ENCODE measurements around the gene KRTAP9-9. TPM values are rescaled to one million over a fixed set of nuclear protein-coding genes. Genes with fewer than 3 reads are reported as not detected.
"Not testable (repeated sequence)": the region's sequence is repeated elsewhere in the genome, so short reads cannot be mapped to it uniquely, and the experiment has no call there.

Gene KRTAP9-9
- total RNA-seq (not detected), polyA plus RNA-seq (not detected)
- long read RNA-seq, donor 1, result 0 reads
- long read RNA-seq, donor 2, result 0 reads
- long read RNA-seq, donor 3, result 0 reads
- long read RNA-seq, donor 4, result 0 reads
- long read RNA-seq, donor 5, result 0 reads
- long read RNA-seq, donor 6, result 0 reads
- long read RNA-seq, donor 7, result 0 reads
- long read RNA-seq, donor 8, result 0 reads
- long read RNA-seq, donor 9, result 0 reads
- long read RNA-seq, donor 10, result 0 reads

GRCh38 chr17:41255381-41256290 lies at the start of gene KRTAP9-9:
Gene KRTAP9-9 (plus strand): TSS chr17:41255384.
- intact Hi-C loops (cut with DNase I; ENCODE audit: low total_unique reads); H3K4me1 ChIP-seq; H3K9me3 ChIP-seq; H3K27ac ChIP-seq; H3K4me3 ChIP-seq; DNase-seq; H3K36me3 ChIP-seq: not testable (repeated sequence)
- H3K27me3 ChIP-seq, result peaks cover 0 to 21% (median 0%) of the 10 kb centered on the region in 3 donors
- 67 to 82% (median 78%) methylated on average over 2 to 5 of the region's 5 CpGs; no CpG with 5 or more reads in 1 of the 5 donors for WGBS, 5 donors

GRCh38 chr17:41211845-41212466 lies 43.2 kb upstream of the KRTAP9-9 start:
- DNase-seq, result peak in 1 of 2 donors; percentile 22
- intact Hi-C loops (cut with DNase I; ENCODE audit: low total_unique reads), result no loop called here
- TF ChIP-seq POLR2A (IDR thresholded peaks at IDR 0.05) (no peak), EP300 (IDR thresholded peaks at IDR 0.05) (no peak), POLR2AphosphoS5 (IDR thresholded peaks at IDR 0.05) (no peak), CTCF (IDR thresholded peaks at IDR 0.05) (no peak)
- no peaks in the 10 kb centered on the region for H3K9me3 ChIP-seq
- no peak overlapping the region for H3K4me3 ChIP-seq
- H3K4me1 ChIP-seq, result no peaks in the 10 kb centered on the region
- H3K27me3 ChIP-seq, result peaks cover 0 to 30% (median 11%) of the 10 kb centered on the region in 3 donors
- WGBS, 5 donors, result 18 to 44% (median 34%) methylated on average over 1 of the region's 1 CpG
- H3K27ac ChIP-seq, result no peak overlapping the region
- no peaks in the 10 kb centered on the region for H3K36me3 ChIP-seq

- DNase-seq, result peak in 1 of 2 donors; percentile 3
- intact Hi-C loops (cut with DNase I; ENCODE audit: low total_unique reads), result no loop called here
- Histone ChIP-seq H3K9me3 (no peaks in the 10 kb centered on the region), H3K27me3 (peaks cover 0 to 30% (median 11%) of the 10 kb centered on the region in 3 donors), H3K27ac (no peak overlapping the region), H3K4me1 (no peaks in the 10 kb centered on the region), H3K4me3 (no peak overlapping the region), H3K36me3 (no peaks in the 10 kb centered on the region)
- TF ChIP-seq EP300 (IDR thresholded peaks at IDR 0.05) (no peak), POLR2AphosphoS5 (IDR thresholded peaks at IDR 0.05) (no peak), CTCF (IDR thresholded peaks at IDR 0.05) (no peak), POLR2A (IDR thresholded peaks at IDR 0.05) (no peak)
- 61 to 72% (median 65%) methylated on average over 7 of the region's 7 CpGs for WGBS, 5 donors
Observed at GRCh38 chr17:41212524-41213169, 42.5 kb upstream of the KRTAP9-9 start.

- Histone ChIP-seq H3K4me3 (no peak overlapping the region), H3K9me3 (peaks cover 0 to 3% (median 0%) of the 10 kb centered on the region in 4 donors), H3K4me1 (no peaks in the 10 kb centered on the region), H3K36me3 (no peaks in the 10 kb centered on the region), H3K27ac (no peak overlapping the region), H3K27me3 (peaks cover 0 to 17% (median 11%) of the 10 kb centered on the region in 3 donors)
- intact Hi-C loops (cut with DNase I; ENCODE audit: low total_unique reads), result no loop called here
- WGBS, 5 donors, result 73 to 80% (median 76%) methylated on average over 1 of the region's 1 CpG
- DNase-seq, result no peak
- TF ChIP-seq EP300 (IDR thresholded peaks at IDR 0.05) (no peak), POLR2A (IDR thresholded peaks at IDR 0.05) (no peak), POLR2AphosphoS5 (IDR thresholded peaks at IDR 0.05) (no peak), CTCF (IDR thresholded peaks at IDR 0.05) (no peak)
Observed at GRCh38 chr17:41215681-41216080, 39.5 kb upstream of the KRTAP9-9 start.
